Endothelial cell (in vitro differentiated cells): ENCODE measurements around the gene RAB40B. TPM values are rescaled to one million over a fixed set of nuclear protein-coding genes. Genes with fewer than 3 reads are reported as not detected.

Experiments
- DNase-seq: peaks from one replicate; pipeline ENCODE4 v3.0.0; 2021; ENCODE audit warnings: low spot score
- H3K27ac Mint-ChIP-seq: one replicate; pipeline ENCODE4 v1.8.0; 2021; ENCODE audit warnings: mixed read lengths, inconsistent platforms; ENCODE audit not compliant: unreplicated experiment
- H3K27me3 Mint-ChIP-seq: one replicate; pipeline ENCODE4 v1.8.0; 2021; ENCODE audit warnings: mild to moderate bottlenecking, moderate library complexity, mixed read lengths, inconsistent platforms; ENCODE audit not compliant: unreplicated experiment
- H3K36me3 Mint-ChIP-seq: one replicate; pipeline ENCODE4 v1.8.0; 2021; ENCODE audit warnings: mild to moderate bottlenecking, low read depth, mixed read lengths, inconsistent platforms; ENCODE audit not compliant: unreplicated experiment
- H3K4me1 Mint-ChIP-seq: one replicate; pipeline ENCODE4 v1.8.0; 2021; ENCODE audit warnings: mild to moderate bottlenecking, mixed read lengths, inconsistent platforms; ENCODE audit not compliant: unreplicated experiment
- H3K4me3 Mint-ChIP-seq: one replicate; pipeline ENCODE4 v1.8.0; 2021; ENCODE audit warnings: mild to moderate bottlenecking, mixed read lengths, inconsistent platforms; ENCODE audit not compliant: unreplicated experiment
- H3K9me3 Mint-ChIP-seq: one replicate; pipeline ENCODE4 v1.8.0; 2021; ENCODE audit warnings: mixed read lengths, inconsistent platforms; ENCODE audit not compliant: unreplicated experiment
- CTCF ChIP-seq: fragments of 200-600 bp; sonication (generic); IDR thresholded peaks from one replicate; pipeline ENCODE4 v1.5.0; 2021; ENCODE audit warnings: antibody characterized with exemption; ENCODE audit not compliant: unreplicated experiment
- total RNA-seq: library from RNA; stranded (reverse); fragmentation: NEBNext Ultra II Directional; extraction: Animal tissue kit (Norgen Biotek cat#: 25700); gene quantifications from one replicate; pipeline ENCODE4 v1.2.1, GENCODE V29; 2021; ENCODE audit not compliant: unreplicated experiment

Gene RAB40B
- total RNA-seq, 1 donor from 2014 or later, result 6.7 TPM

- H3K36me3 Mint-ChIP-seq, result peaks cover 7% of the 10 kb centered on the region
- no peaks in the 10 kb centered on the region for H3K9me3 Mint-ChIP-seq
- H3K27ac Mint-ChIP-seq, result no peak overlapping the region
Observed at GRCh38 chr17:82659886-82660285, 38.6 kb downstream of the RAB40B start.

GRCh38 chr17:82658796-82659452 lies 39.6 kb downstream of the RAB40B start:
- H3K36me3 Mint-ChIP-seq, result peaks cover 7% of the 10 kb centered on the region
- H3K27ac Mint-ChIP-seq, result no peak overlapping the region
- H3K27me3 Mint-ChIP-seq, result peaks cover 5% of the 10 kb centered on the region
- H3K4me1 Mint-ChIP-seq, result peaks cover 5% of the 10 kb centered on the region
- no peak for TF ChIP-seq CTCF
- DNase-seq, result no peak
- H3K4me3 Mint-ChIP-seq, result peak overlapping the region; percentile 3
- no peaks in the 10 kb centered on the region for H3K9me3 Mint-ChIP-seq

More at GRCh38 chr17:82659886-82660285, 38.6 kb downstream of the RAB40B start:
- Mint-ChIP-seq H3K4me1 (peaks cover 4% of the 10 kb centered on the region), H3K27me3 (peaks cover 5% of the 10 kb centered on the region), H3K4me3 (no peak overlapping the region)
- no peak for TF ChIP-seq CTCF
- no peak for DNase-seq

- H3K9me3 Mint-ChIP-seq, result no peaks in the 10 kb centered on the region
- peak overlapping the region; percentile 3 for H3K4me3 Mint-ChIP-seq
- no peak for TF ChIP-seq CTCF
- DNase-seq, result no peak
- peaks cover 5% of the 10 kb centered on the region for H3K27me3 Mint-ChIP-seq
- H3K4me1 Mint-ChIP-seq, result peaks cover 5% of the 10 kb centered on the region
- no peak overlapping the region for H3K27ac Mint-ChIP-seq
- H3K36me3 Mint-ChIP-seq, result peaks cover 7% of the 10 kb centered on the region
Observed at GRCh38 chr17:82658331-82658730, 40.2 kb downstream of the RAB40B start.

- Mint-ChIP-seq H3K4me3 (no peak overlapping the region), H3K27me3 (peaks cover 5% of the 10 kb centered on the region), H3K36me3 (peaks cover 7% of the 10 kb centered on the region), H3K4me1 (peaks cover 5% of the 10 kb centered on the region), H3K9me3 (no peaks in the 10 kb centered on the region), H3K27ac (no peak overlapping the region)
- no peak for DNase-seq
- TF ChIP-seq CTCF, result no peak
Observed at GRCh38 chr17:82657926-82658325, 40.6 kb downstream of the RAB40B start.

- no peak for DNase-seq
- no peaks in the 10 kb centered on the region for H3K9me3 Mint-ChIP-seq
- H3K4me1 Mint-ChIP-seq, result peaks cover 5% of the 10 kb centered on the region
- peaks cover 7% of the 10 kb centered on the region for H3K36me3 Mint-ChIP-seq
- H3K27me3 Mint-ChIP-seq, result peaks cover 5% of the 10 kb centered on the region
- TF ChIP-seq CTCF, result no peak
- H3K4me3 Mint-ChIP-seq, result no peak overlapping the region
- no peak overlapping the region for H3K27ac Mint-ChIP-seq
Observed at GRCh38 chr17:82656266-82656665, 42.2 kb downstream of the RAB40B start.
